PC-3 (cell line): ENCODE data around the gene TXK. TPM values are rescaled to one million over a fixed set of nuclear protein-coding genes. Genes with fewer than 3 reads are reported as not detected.
A peak's percentile ranks its signal among the peaks of the same experiment; 100 is the strongest.

Experiments used
- ATAC-seq: fragments of 200-7000 bp; cut with Tn5 transposase; 2 replicates; pipeline ENCODE4 v1.9.1; 2020; ENCODE audit warnings: mild to moderate bottlenecking, moderate library complexity
- BruUV-seq: library from RNA; stranded (reverse); fragments of 400-500 nt; replicated peaks from 2 replicates; lab custom pipeline; 2021; lab: Mats Ljungman, UMichigan
- CTCF ChIA-PET: fragments of 300-600 bp; sonication (Branson Sonifier 250); formaldehyde crosslinking; loops from one replicate; lab custom pipeline; 2022; ENCODE audit warnings: antibody characterized with exemption; lab: Charles Lee
- POLR2A ChIA-PET: fragments of 300-600 bp; sonication (Branson Sonifier 250); formaldehyde crosslinking; loops from one replicate; lab custom pipeline; 2022; ENCODE audit warnings: antibody characterized with exemption; ENCODE audit not compliant: unreplicated experiment; lab: Charles Lee
- DNase-seq: peaks from one replicate; pipeline ENCODE4 v3.0.0-alpha.2; 2015
- H2AFZ ChIP-seq: fragments of 300-600 bp; sonication (generic); 2 replicates; pipeline ENCODE4 v1.6.0; 2016; ENCODE audit warnings: antibody characterized with exemption, low read length
- H3F3A ChIP-seq: fragments of 300-600 bp; sonication (generic); one replicate; pipeline ENCODE4 v1.6.0; 2017; ENCODE audit warnings: antibody characterized with exemption, low read length, control low read depth, mild to moderate bottlenecking; ENCODE audit not compliant: unreplicated experiment
- H3K27ac ChIP-seq: fragments of 300-600 bp; sonication (generic); 2 replicates; pipeline ENCODE4 v1.5.1; 2016; ENCODE audit warnings: mild to moderate bottlenecking, low read length
- H3K27me3 ChIP-seq: fragments of 300-600 bp; sonication (generic); 2 replicates; pipeline ENCODE4 v1.6.1; 2016; ENCODE audit warnings: low read length, mixed read lengths
- H3K36me3 ChIP-seq: fragments of 300-600 bp; sonication (generic); 2 replicates; pipeline ENCODE4 v1.6.1; 2016; ENCODE audit warnings: low read depth, mixed run types, low read length, mixed read lengths
- H3K4me1 ChIP-seq: fragments of 300-600 bp; sonication (generic); 2 replicates; pipeline ENCODE4 v1.5.1; 2016; ENCODE audit warnings: low read length; ENCODE audit not compliant: insufficient read depth
- H3K4me2 ChIP-seq: fragments of 300-600 bp; sonication (generic); 2 replicates; pipeline ENCODE4 v1.6.0; 2016; ENCODE audit warnings: low read length
- H3K4me3 ChIP-seq: fragments of 300-600 bp; sonication (generic); 2 replicates; pipeline ENCODE4 v1.5.1; 2016; ENCODE audit warnings: mild to moderate bottlenecking, low read length, mixed read lengths
- H3K79me2 ChIP-seq: fragments of 300-600 bp; sonication (generic); 2 replicates; pipeline ENCODE4 v1.6.1; 2017; ENCODE audit warnings: low read length, mixed read lengths
- H3K9ac ChIP-seq: fragments of 300-600 bp; sonication (generic); 2 replicates; pipeline ENCODE4 v1.6.0; 2016; ENCODE audit warnings: mild to moderate bottlenecking, low read length
- H3K9me2 ChIP-seq: fragments of 300-600 bp; sonication (generic); replicated peaks from 2 replicates; pipeline ENCODE4 v1.6.1; 2016; ENCODE audit warnings: mixed run types, low read length, mixed read lengths
- H3K9me3 ChIP-seq: fragments of 300-600 bp; sonication (generic); 2 replicates; pipeline ENCODE4 v1.6.1; 2016; ENCODE audit warnings: low read length, mixed read lengths
- H4K20me1 ChIP-seq: fragments of 300-600 bp; sonication (generic); 2 replicates; pipeline ENCODE4 v1.6.1; 2016; ENCODE audit warnings: low read length, mixed read lengths
- EZH2 ChIP-seq: fragments of 300-600 bp; sonication (generic); IDR thresholded peaks from one replicate; pipeline ENCODE4 v1.6.1; 2017; ENCODE audit warnings: antibody characterized with exemption, mild to moderate bottlenecking, low read length; ENCODE audit not compliant: unreplicated experiment
- EZH2phosphoT487 ChIP-seq: fragments of 300-600 bp; sonication (generic); IDR thresholded peaks from 2 replicates; pipeline ENCODE4 v1.6.1; 2018; ENCODE audit warnings: mild to moderate bottlenecking, antibody characterized with exemption, low read length, borderline replicate concordance
- intact Hi-C: fragments of 100-400 bp; cut with micrococcal nuclease; formaldehyde crosslinking; loops from 2 replicates; pipeline ENCODE4 v1.9.0; 2023
- total RNA-seq: library from RNA; depleted of rRNA; stranded (reverse); fragments of >200 nt; gene quantifications from 2 replicates; pipeline ENCODE4 v1.2.3, GENCODE V29; 2014
- TF ChIP-seq, protein P1 (sequence below): fragments of 300-600 bp; sonication (generic); conservative IDR thresholded peaks from 2 replicates; pipeline ENCODE4 v1.5.1; 2017; ENCODE audit warnings: antibody characterized with exemption, low read depth, mild to moderate bottlenecking, low read length

Gene TXK
- total RNA-seq, 1 experiment from 2014 or later, result 2.6 TPM

DNA sequence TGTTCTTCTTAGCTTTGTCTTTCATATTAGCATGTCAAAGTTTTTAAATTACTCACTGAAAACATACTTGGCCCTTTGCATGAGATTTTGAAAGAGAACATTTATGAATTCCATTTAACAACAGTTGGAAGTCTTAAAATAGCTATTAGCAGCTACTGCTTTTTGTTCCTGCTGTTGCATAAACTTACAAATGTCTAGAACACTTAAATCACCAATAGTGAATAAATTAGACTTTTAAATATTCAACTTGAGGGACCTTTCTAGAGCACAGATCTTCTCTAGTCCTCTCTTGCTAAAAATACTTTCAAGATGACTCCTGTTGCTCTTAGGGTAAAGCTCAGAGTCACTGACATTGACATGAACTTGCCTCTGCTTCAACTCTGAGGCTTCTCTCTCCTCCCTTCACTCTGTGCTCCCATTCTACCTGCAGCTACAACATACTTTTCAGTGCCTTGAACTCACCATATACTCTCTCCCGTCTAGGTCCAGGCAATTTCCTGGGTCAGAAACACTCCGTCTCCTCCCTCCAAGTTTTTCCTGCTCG is 15.8 kb upstream of the TXK start:
- Histone ChIP-seq H3K79me2 (no peaks in the 10 kb centered on the region), H3K27me3 (no peaks in the 10 kb centered on the region), H3K4me3 (no peak overlapping the region), H3K36me3 (peaks cover 14% of the 10 kb centered on the region), H3K9me2 (no peaks in the 10 kb centered on the region), H2AFZ (no peak overlapping the region), H3K9me3 (no peaks in the 10 kb centered on the region), H4K20me1 (no peaks in the 10 kb centered on the region), H3K9ac (no peak overlapping the region), H3F3A (no peaks in the 10 kb centered on the region), H3K4me2 (no peak overlapping the region), H3K4me1 (peaks cover 17% of the 10 kb centered on the region), H3K27ac (no peak overlapping the region)
- ChIA-PET CTCF (interaction anchor here (0.5 kb wide), 1 partner anchor 237 kb away, joined by 6 read pairs; no protein-coding TSS in a partner anchor), POLR2A (no interaction called here)
- BruUV-seq, result no TSS peak
- no peak for DNase-seq
- no peak for TF ChIP-seq EZH2phosphoT487
- TF ChIP-seq, protein P1, sequence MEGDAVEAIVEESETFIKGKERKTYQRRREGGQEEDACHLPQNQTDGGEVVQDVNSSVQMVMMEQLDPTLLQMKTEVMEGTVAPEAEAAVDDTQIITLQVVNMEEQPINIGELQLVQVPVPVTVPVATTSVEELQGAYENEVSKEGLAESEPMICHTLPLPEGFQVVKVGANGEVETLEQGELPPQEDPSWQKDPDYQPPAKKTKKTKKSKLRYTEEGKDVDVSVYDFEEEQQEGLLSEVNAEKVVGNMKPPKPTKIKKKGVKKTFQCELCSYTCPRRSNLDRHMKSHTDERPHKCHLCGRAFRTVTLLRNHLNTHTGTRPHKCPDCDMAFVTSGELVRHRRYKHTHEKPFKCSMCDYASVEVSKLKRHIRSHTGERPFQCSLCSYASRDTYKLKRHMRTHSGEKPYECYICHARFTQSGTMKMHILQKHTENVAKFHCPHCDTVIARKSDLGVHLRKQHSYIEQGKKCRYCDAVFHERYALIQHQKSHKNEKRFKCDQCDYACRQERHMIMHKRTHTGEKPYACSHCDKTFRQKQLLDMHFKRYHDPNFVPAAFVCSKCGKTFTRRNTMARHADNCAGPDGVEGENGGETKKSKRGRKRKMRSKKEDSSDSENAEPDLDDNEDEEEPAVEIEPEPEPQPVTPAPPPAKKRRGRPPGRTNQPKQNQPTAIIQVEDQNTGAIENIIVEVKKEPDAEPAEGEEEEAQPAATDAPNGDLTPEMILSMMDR, result no peak
- TF ChIP-seq EZH2, result no peak
- intact Hi-C loops, result no loop called here
- ATAC-seq, result no peak

DNA sequence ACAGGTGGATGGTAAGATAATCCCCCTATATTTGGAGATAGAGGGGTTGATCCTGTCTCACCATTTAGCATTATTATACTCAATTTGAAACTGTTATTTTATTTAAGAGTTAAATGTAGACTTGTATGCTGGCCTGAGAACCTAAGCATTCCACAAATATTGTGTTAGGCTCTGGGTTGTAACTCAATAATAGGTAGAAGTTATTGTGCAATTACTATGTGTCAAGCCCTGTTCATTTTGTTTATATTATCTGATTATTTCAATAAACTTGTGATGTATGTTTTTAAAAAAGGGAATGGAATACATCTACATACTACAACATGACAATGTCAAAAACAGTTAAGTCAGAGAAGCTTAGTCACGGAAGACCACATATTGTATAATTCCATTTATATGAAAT is 13.6 kb upstream of the TXK start:
- intact Hi-C loops, result no loop called here

DNA sequence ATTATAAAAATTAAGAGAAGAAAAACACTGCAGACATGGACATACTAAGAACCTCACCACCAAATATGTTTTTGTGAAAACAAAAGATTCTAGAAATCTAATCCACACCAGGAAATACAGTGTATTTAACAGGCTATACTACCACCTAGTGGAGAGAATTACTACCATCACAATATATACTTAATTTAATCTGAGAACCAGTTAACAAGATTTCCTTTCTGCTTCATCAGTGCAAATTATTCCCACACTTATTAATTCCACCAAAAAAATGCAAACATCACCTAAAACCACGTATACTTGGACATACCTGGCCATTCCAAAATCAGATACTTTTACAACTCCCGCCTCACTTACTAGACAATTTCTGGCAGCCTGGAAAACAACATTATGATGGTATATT is 7.0 kb upstream of the TXK start:
- no peaks in the 10 kb centered on the region for H3K27me3 ChIP-seq
- ChIA-PET POLR2A (no interaction called here), CTCF (no interaction called here)
- ATAC-seq (peak; percentile 33; the same call in 1 of the 2 replicates), DNase-seq (peak; percentile 66)
- BruUV-seq, result no TSS peak
- no peak overlapping the region for H3K4me3 ChIP-seq
- H3K9me3 ChIP-seq, result no peaks in the 10 kb centered on the region
- no peaks in the 10 kb centered on the region for H3K79me2 ChIP-seq
- H3K4me1 ChIP-seq, result peaks cover under 1% of the 10 kb centered on the region; the same call in 1 of the 2 replicates
- no peak overlapping the region for H3K9ac ChIP-seq
- no peaks in the 10 kb centered on the region for H4K20me1 ChIP-seq
- H3K9me2 ChIP-seq, result no peaks in the 10 kb centered on the region
- intact Hi-C loops, result no loop called here
- H3K36me3 ChIP-seq, result no peaks in the 10 kb centered on the region
- no peak overlapping the region for H2AFZ ChIP-seq
- no peak for TF ChIP-seq EZH2
- TF ChIP-seq, protein P1, result peak; percentile 61
- H3K4me2 ChIP-seq, result no peak overlapping the region
- H3F3A ChIP-seq, result no peaks in the 10 kb centered on the region
- no peak overlapping the region for H3K27ac ChIP-seq

More for the DNA sequence above, 13.6 kb upstream of the TXK start:
- no peaks in the 10 kb centered on the region for H3K36me3 ChIP-seq
- ChIA-PET CTCF (no interaction called here), POLR2A (no interaction called here)
- no peak for TF ChIP-seq EZH2
- TF ChIP-seq, protein P1, result no peak
- TF ChIP-seq EZH2phosphoT487, result no peak
- H3K9me2 ChIP-seq, result no peaks in the 10 kb centered on the region
- H3K9me3 ChIP-seq, result no peaks in the 10 kb centered on the region
- H4K20me1 ChIP-seq, result no peaks in the 10 kb centered on the region
- no peaks in the 10 kb centered on the region for H3F3A ChIP-seq
- no peaks in the 10 kb centered on the region for H3K27me3 ChIP-seq
- peaks cover 17% of the 10 kb centered on the region for H3K4me1 ChIP-seq
- H3K27ac ChIP-seq, result no peak overlapping the region
- no peak overlapping the region for H3K4me3 ChIP-seq
- H3K4me2 ChIP-seq, result no peak overlapping the region
- no peak overlapping the region for H2AFZ ChIP-seq
- no TSS peak for BruUV-seq
- H3K9ac ChIP-seq, result no peak overlapping the region
- ATAC-seq (no peak), DNase-seq (no peak)
- no peaks in the 10 kb centered on the region for H3K79me2 ChIP-seq
